Osteoblast (primary cell): ENCODE results near the gene MCOLN3. TPM values are rescaled to one million over a fixed set of nuclear protein-coding genes. Genes with fewer than 3 reads are reported as not detected.

ENCODE experiments used
- DNase-seq: peaks from one replicate; pipeline ENCODE4 v3.0.0; 2011; ENCODE audit warnings: low spot score, mixed read lengths; ENCODE audit not compliant: insufficient read length; ENCODE audit errors: missing footprints
- H2AFZ ChIP-seq: 2 replicates; pipeline ENCODE4 v1.6.0; 2011; ENCODE audit warnings: mild to moderate bottlenecking, low read length
- H3K27ac ChIP-seq: 2 replicates; pipeline ENCODE4 v1.5.1; 2011; ENCODE audit warnings: mild to moderate bottlenecking, low read depth, low read length, moderate library complexity
- H3K27me3 ChIP-seq: 2 replicates; pipeline ENCODE4 v1.6.0; 2012; ENCODE audit warnings: mild to moderate bottlenecking, control low read depth, inconsistent platforms, low read length, moderate library complexity; ENCODE audit not compliant: insufficient read depth
- H3K36me3 ChIP-seq: 2 replicates; pipeline ENCODE4 v1.5.1; 2011; ENCODE audit warnings: mild to moderate bottlenecking, low read length, control low read depth, moderate library complexity; ENCODE audit not compliant: insufficient read depth
- H3K4me1 ChIP-seq: 2 replicates; pipeline ENCODE4 v1.5.1; 2011; ENCODE audit warnings: mild to moderate bottlenecking, low read length, control low read depth, moderate library complexity; ENCODE audit not compliant: insufficient read depth
- H3K4me2 ChIP-seq: 2 replicates; pipeline ENCODE4 v1.6.0; 2011; ENCODE audit warnings: mild to moderate bottlenecking, low read length; ENCODE audit not compliant: insufficient read depth
- H3K4me3 ChIP-seq: fragments of 200-600 bp; sonication (generic); 3 replicates; pipeline ENCODE4 v1.5.1; 2012; ENCODE audit warnings: mild to moderate bottlenecking, low read length, inconsistent platforms; ENCODE audit not compliant: insufficient read depth
- H3K79me2 ChIP-seq: 2 replicates; pipeline ENCODE4 v1.6.0; 2012; ENCODE audit warnings: mild to moderate bottlenecking, low read length, control low read depth, inconsistent platforms; ENCODE audit not compliant: insufficient read depth
- H3K9me3 ChIP-seq: 2 replicates; pipeline ENCODE4 v1.5.1; 2011; ENCODE audit warnings: low read depth, low read length, control low read depth
- H4K20me1 ChIP-seq: 2 replicates; pipeline ENCODE4 v1.6.0; 2012; ENCODE audit warnings: mild to moderate bottlenecking, low read length, control low read depth; ENCODE audit not compliant: insufficient read depth
- total RNA-seq: library from RNA; depleted of rRNA; stranded (reverse); fragments of >200 nt; gene quantifications from 2 replicates; pipeline ENCODE4 v1.2.3, GENCODE V29; 2012
- TF ChIP-seq, protein P1 (sequence below): IDR thresholded peaks from 2 replicates; pipeline ENCODE4 v1.5.1; 2011; ENCODE audit warnings: mild to moderate bottlenecking, low read depth, low read length, moderate library complexity; ENCODE audit errors: extremely low read depth

Gene MCOLN3
- total RNA-seq, 1 donor = 4.0 TPM

DNA sequence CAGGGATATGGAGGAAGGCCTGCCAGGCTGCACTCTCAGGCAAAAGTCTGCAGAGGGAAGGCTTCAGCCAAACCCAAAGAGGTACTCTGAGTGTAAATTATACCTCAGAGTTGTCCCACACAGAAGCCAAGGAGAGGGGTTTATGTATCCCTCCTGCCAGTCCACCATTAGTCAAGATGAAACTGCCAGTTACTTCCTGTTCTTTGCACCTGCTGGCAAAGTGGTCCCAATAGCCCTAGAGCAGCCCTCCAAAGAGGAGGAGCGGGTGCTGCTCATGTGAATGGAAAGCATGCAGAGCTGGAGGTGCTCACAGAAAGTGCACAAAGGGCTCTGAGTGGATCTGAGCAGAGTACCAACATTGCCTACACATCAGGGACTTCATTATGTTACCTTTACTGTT is 37.1 kb upstream of the MCOLN3 start:
- DNase-seq = no peak
- no peaks in the 10 kb centered on the region for H3K36me3 ChIP-seq
- no peak overlapping the region for H3K4me2 ChIP-seq
- H4K20me1 ChIP-seq = no peaks in the 10 kb centered on the region
- H3K79me2 ChIP-seq = no peaks in the 10 kb centered on the region
- no peak overlapping the region for H3K4me3 ChIP-seq
- no peaks in the 10 kb centered on the region for H3K27me3 ChIP-seq
- no peaks in the 10 kb centered on the region for H3K9me3 ChIP-seq
- H3K4me1 ChIP-seq = no peaks in the 10 kb centered on the region
- no peak overlapping the region for H3K27ac ChIP-seq
- H2AFZ ChIP-seq = no peak overlapping the region
- TF ChIP-seq, protein P1, sequence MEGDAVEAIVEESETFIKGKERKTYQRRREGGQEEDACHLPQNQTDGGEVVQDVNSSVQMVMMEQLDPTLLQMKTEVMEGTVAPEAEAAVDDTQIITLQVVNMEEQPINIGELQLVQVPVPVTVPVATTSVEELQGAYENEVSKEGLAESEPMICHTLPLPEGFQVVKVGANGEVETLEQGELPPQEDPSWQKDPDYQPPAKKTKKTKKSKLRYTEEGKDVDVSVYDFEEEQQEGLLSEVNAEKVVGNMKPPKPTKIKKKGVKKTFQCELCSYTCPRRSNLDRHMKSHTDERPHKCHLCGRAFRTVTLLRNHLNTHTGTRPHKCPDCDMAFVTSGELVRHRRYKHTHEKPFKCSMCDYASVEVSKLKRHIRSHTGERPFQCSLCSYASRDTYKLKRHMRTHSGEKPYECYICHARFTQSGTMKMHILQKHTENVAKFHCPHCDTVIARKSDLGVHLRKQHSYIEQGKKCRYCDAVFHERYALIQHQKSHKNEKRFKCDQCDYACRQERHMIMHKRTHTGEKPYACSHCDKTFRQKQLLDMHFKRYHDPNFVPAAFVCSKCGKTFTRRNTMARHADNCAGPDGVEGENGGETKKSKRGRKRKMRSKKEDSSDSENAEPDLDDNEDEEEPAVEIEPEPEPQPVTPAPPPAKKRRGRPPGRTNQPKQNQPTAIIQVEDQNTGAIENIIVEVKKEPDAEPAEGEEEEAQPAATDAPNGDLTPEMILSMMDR = no peak

DNA sequence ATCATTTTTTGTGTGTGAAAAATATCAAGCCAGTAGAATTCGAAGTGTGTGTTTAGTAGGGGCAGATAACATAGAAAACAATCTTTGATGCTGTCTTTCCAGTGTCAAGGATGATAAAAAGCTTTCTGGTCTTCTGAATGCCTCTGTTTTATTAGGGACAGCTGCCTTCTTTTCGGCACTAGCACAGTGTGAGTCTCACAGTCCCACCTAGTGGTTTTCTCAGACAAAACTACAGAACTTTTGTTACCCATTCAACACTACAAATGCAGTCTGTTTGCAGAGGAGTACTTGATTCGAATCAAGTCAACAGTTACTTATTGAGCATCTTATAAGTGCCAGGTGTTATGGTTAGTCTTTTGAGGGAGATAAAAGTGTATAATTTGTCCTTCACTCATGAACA is 30.6 kb upstream of the MCOLN3 start:
- Histone ChIP-seq H3K4me1 (no peaks in the 10 kb centered on the region), H3K27me3 (no peaks in the 10 kb centered on the region), H3K36me3 (no peaks in the 10 kb centered on the region), H3K4me2 (no peak overlapping the region), H3K27ac (no peak overlapping the region), H3K79me2 (no peaks in the 10 kb centered on the region), H4K20me1 (no peaks in the 10 kb centered on the region), H3K9me3 (no peaks in the 10 kb centered on the region), H3K4me3 (no peak overlapping the region), H2AFZ (no peak overlapping the region)
- peak; percentile 76 for DNase-seq
- TF ChIP-seq, protein P1 = peak; percentile 44

DNA sequence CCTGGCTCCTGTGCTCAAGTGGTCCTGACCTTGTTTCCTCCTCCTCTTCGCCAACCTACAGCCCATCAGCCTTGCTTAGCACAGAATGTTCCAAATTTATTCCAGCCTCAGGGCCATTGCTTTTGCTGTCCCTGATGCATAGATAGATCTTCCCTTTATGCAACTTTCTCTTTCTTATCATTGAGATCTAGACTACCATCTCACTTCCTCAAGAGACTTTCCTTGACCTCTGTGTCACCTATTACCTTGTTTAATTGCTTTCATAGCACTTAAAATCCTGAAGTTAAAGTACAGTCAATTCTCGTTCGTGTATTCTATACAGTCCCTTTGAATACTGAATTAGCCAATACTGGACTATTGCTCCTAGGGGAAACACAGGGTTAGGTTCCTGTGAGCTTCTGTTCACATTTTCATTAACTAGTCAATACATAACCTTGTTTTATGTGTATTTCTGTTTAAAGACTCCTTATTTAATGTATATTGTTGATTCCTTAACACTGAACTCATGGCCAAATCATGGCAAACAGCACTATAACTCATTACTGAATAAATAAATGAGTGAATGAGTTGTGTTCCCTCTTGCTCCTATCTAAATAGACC is 26.2 kb upstream of the MCOLN3 start:
- Histone ChIP-seq H3K4me1 (no peaks in the 10 kb centered on the region), H3K36me3 (no peaks in the 10 kb centered on the region), H3K79me2 (no peaks in the 10 kb centered on the region), H2AFZ (no peak overlapping the region), H3K9me3 (no peaks in the 10 kb centered on the region), H4K20me1 (no peaks in the 10 kb centered on the region), H3K4me2 (no peak overlapping the region), H3K27ac (no peak overlapping the region), H3K27me3 (no peaks in the 10 kb centered on the region), H3K4me3 (no peak overlapping the region)
- DNase-seq = no peak
- TF ChIP-seq, protein P1 = no peak

DNA sequence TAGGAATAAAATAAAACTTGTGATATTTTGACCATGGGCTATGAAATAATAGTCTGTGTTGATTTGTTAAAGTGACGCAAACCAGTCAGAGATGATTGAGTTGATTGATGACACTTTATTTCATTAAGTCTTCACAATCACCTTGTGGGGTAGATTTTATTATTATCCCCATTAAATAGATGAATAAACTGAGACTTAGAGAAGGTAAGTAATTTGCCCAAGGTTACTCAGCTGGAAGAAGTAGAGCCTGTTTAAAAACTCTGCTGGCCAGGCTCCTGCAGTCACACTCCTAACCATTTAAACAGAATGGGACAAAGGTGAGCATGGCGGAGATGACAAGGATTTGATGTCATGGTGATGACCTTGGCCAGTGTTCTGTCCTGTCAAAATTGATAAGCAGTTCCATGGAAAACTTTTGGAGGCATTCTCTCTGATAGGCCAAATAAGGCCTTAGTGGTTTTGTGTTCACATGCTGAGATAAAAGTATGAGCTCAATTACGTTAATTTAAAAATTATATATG is 22.7 kb upstream of the MCOLN3 start:
- H3K36me3 ChIP-seq = no peaks in the 10 kb centered on the region
- H3K79me2 ChIP-seq = no peaks in the 10 kb centered on the region
- no peaks in the 10 kb centered on the region for H4K20me1 ChIP-seq
- no peaks in the 10 kb centered on the region for H3K9me3 ChIP-seq
- H3K4me2 ChIP-seq = no peak overlapping the region
- H3K27me3 ChIP-seq = no peaks in the 10 kb centered on the region
- peak; percentile 14 for DNase-seq
- H3K4me1 ChIP-seq = no peaks in the 10 kb centered on the region
- TF ChIP-seq, protein P1 = no peak
- no peak overlapping the region for H3K4me3 ChIP-seq
- H3K27ac ChIP-seq = no peak overlapping the region
- H2AFZ ChIP-seq = no peak overlapping the region
